Tibial artery (tissue), 4 donors: ENCODE measurements around the gene IL4R.

Experiments
- DNase-seq, 2 donors: peaks; one replicate each; pipeline ENCODE4 v3.0.0-alpha.2; 2019
- H3K27ac ChIP-seq, 2 donors: fragments of 200-600 bp; sonication (generic) in 1 of 2; 1 replicate in 1 of 2; 2 replicates in 1 of 2; pipeline ENCODE4 v1.5.1; 2018 to 2019; ENCODE audit warnings: mild to moderate bottlenecking in 1 of 2
- H3K27me3 ChIP-seq, 2 donors: fragments of 200-600 bp; sonication (generic) in 1 of 2; one replicate each; pipeline versions ENCODE4 v1.5.1 to v1.6.0; 2016 to 2019
- H3K36me3 ChIP-seq, 3 donors: fragments of 200-600 bp; sonication (generic) in 2 of 3; one replicate each; pipeline ENCODE4 v1.5.1; 2016 to 2019; ENCODE audit warnings: mild to moderate bottlenecking in 2 of 3
- H3K4me1 ChIP-seq, 4 donors: fragments of 200-600 bp; sonication (generic) in 2 of 4; 1 replicate in 3 of 4; 2 replicates in 1 of 4; pipeline ENCODE4 v1.5.1; 2016 to 2019
- H3K4me3 ChIP-seq, 2 donors: fragments of 200-600 bp; sonication (generic) in 1 of 2; 1 replicate in 1 of 2; 2 replicates in 1 of 2; pipeline ENCODE4 v1.5.1; 2018 to 2019; ENCODE audit warnings: mild to moderate bottlenecking in 2 of 2
- H3K9me3 ChIP-seq, 3 donors: fragments of 200-600 bp; sonication (generic) in 1 of 3; one replicate each; pipeline ENCODE4 v1.5.1; 2016 to 2019
- intact Hi-C: fragments of 100-400 bp; cut with DNase I; formaldehyde crosslinking; loops from one replicate; pipeline ENCODE4 v1.15.0; 2023; ENCODE audit warnings: low total_unique reads
- TF ChIP-seq, protein P1 (sequence below), 2 experiments: fragments of 200-600 bp in 1 of 2; fragments of 450-650 bp in 1 of 2; IDR thresholded peaks; one replicate each; pipeline ENCODE4 v1.5.1; 2017 to 2019; ENCODE audit warnings: antibody characterized with exemption in 2 of 2, mild to moderate bottlenecking in 1 of 2, moderate library complexity in 1 of 2

Gene IL4R

DNA sequence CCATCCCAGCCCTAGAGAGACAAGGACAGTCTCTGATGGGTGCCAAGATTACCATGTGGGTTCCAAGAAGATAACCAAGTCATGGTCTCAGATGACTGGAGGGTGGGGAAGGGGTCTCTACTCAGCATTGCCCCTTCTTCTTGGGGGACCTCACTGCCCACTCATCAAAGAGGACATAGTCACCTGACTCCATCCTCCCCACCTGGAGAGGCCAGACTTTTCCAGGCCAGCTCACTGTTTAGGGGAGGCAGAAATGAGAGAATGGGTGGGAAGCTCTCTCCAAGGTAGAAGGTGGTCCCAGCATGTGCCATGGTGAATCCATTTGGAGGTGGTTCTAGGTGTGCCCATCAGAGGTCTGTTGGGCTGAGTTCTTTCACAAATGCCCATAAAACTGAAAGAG is 67.5 kb downstream of the IL4R start:
- peak in 1 of 2 donors; percentile 16 for DNase-seq
- no peak overlapping the region for H3K27ac ChIP-seq
- H3K9me3 ChIP-seq = peaks cover 0 to 27% (median 6%) of the 10 kb centered on the region in 3 donors
- intact Hi-C loops = no loop called here
- H3K4me3 ChIP-seq = no peak overlapping the region
- peaks cover 0 to 17% of the 10 kb centered on the region in 2 donors for H3K27me3 ChIP-seq
- no peaks in the 10 kb centered on the region for H3K4me1 ChIP-seq
- H3K36me3 ChIP-seq = no peaks in the 10 kb centered on the region
- TF ChIP-seq, protein P1, sequence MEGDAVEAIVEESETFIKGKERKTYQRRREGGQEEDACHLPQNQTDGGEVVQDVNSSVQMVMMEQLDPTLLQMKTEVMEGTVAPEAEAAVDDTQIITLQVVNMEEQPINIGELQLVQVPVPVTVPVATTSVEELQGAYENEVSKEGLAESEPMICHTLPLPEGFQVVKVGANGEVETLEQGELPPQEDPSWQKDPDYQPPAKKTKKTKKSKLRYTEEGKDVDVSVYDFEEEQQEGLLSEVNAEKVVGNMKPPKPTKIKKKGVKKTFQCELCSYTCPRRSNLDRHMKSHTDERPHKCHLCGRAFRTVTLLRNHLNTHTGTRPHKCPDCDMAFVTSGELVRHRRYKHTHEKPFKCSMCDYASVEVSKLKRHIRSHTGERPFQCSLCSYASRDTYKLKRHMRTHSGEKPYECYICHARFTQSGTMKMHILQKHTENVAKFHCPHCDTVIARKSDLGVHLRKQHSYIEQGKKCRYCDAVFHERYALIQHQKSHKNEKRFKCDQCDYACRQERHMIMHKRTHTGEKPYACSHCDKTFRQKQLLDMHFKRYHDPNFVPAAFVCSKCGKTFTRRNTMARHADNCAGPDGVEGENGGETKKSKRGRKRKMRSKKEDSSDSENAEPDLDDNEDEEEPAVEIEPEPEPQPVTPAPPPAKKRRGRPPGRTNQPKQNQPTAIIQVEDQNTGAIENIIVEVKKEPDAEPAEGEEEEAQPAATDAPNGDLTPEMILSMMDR (IDR thresholded peaks at IDR 0.05) = no peak

DNA sequence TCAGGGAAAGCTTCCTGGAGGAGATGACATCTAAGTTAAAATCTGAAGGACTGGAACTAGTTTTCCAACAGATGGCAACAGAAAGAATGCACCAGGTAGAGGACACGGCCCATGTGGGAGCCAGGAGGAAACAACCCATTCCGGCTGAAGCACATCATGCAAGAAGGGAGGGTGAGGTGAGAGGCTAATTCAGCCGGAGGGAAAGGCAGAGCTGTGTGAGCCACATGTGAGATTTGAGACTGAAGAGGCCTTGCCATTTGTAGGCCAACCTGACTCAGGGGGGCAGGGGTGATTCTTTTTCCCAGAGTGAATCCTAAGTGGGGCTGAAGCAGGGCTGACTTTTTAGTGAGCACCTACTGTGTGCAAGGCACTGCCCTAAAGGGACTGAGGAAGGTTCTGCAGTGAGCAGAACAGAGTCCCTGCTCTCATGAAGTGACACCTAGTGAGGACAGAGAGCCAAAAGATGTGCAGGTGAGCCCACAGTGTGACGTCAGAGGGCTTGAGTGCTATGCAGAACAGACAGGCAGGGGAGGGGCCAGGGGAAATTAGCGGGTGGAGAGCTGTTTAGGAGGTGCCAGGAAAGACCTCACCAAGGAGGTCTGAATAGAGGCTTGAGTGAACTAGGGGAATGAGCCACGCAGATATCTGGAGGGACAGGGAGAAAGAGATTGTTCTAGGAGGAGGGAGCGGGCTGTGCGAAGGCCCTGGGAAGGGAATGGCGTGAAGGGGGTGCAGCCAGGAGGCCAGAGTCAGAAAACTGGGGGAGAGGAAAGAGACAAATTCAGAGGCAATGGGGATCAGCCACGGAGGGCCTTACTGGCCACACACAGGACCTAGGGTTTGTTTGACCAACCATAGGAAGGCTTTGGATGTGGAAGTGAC is 68.4 kb downstream of the IL4R start:
- Histone ChIP-seq H3K27ac (no peak overlapping the region), H3K4me1 (no peaks in the 10 kb centered on the region)
- intact Hi-C loops = no loop called here

DNA sequence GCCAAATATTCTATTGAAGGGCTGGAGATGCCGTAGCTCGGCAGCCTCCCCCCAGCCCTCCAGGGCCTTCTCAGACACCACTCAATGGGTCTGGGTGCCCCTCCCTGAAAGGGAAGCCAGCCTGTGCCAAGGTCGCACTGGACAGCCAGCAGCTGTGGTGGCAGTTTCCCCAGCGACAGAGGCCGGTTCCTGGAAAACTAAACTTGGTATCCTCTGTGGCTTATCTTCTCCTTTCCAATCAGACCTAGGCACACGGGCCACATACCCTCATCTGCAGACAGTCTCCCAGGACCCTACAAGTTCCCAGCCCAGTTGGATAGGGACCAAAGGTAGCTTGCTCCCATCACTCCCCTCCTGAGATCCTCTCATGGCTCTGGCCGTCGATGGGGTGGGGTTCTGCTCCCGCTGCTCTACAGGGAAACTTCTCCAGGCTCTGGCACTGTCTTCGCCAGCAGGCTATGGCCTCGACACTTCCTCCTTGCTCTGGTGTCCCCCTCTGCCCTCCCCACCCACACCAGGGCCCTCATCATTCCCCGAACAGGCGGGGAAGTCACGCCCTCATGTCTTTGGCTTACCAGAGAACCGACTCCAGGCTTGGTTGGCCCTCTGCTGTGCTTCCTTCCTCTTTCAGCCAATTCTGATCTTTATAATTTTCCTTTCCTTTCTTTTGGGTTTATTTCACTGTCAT is 69.9 kb downstream of the IL4R start:
- H3K4me1 ChIP-seq = no peaks in the 10 kb centered on the region
- peaks cover 0 to 27% (median 6%) of the 10 kb centered on the region in 3 donors for H3K9me3 ChIP-seq
- no peaks in the 10 kb centered on the region for H3K36me3 ChIP-seq
- peak; percentile 68 to 72 for DNase-seq
- TF ChIP-seq, protein P1 (IDR thresholded peaks at IDR 0.05) = no peak
- H3K27ac ChIP-seq = no peak overlapping the region
- peaks cover 0 to 17% of the 10 kb centered on the region in 2 donors for H3K27me3 ChIP-seq
- H3K4me3 ChIP-seq = no peak overlapping the region
- intact Hi-C loops = no loop called here

More for the DNA sequence above, 68.4 kb downstream of the IL4R start:
- TF ChIP-seq, protein P1 (IDR thresholded peaks at IDR 0.05) = no peak
- Histone ChIP-seq H3K27me3 (peaks cover 0 to 17% of the 10 kb centered on the region in 2 donors), H3K4me3 (no peak overlapping the region), H3K36me3 (no peaks in the 10 kb centered on the region), H3K9me3 (peaks cover 0 to 27% (median 6%) of the 10 kb centered on the region in 3 donors)
- DNase-seq = peak in 1 of 2 donors; percentile 43

DNA sequence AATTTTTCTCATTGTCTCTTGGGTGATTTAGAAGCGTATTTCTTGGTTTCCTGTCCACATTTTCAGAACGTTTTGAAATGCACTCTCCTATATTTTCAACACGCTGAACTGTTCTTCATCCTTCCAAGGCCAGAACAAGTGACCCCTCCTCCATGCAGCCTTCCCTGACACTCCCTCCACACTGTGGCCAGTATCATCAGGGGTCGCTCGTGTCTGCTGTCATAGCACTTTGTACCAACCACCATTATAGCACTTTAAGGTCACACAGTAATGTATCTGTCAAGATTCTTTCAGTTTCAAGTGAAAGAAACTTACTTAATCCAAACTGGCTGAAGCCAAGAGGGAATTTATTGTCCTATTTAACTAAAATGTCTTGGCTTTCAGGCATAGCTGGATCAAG is 70.7 kb downstream of the IL4R start:
- intact Hi-C loops = no loop called here
- no peaks in the 10 kb centered on the region for H3K36me3 ChIP-seq
- H3K4me1 ChIP-seq = no peaks in the 10 kb centered on the region
- H3K27ac ChIP-seq = no peak overlapping the region
- H3K27me3 ChIP-seq = peaks cover 0 to 20% of the 10 kb centered on the region in 2 donors
- peaks cover 0 to 27% (median 6%) of the 10 kb centered on the region in 3 donors for H3K9me3 ChIP-seq
- TF ChIP-seq, protein P1 (IDR thresholded peaks at IDR 0.05) = no peak
- no peak for DNase-seq
- H3K4me3 ChIP-seq = no peak overlapping the region

DNA sequence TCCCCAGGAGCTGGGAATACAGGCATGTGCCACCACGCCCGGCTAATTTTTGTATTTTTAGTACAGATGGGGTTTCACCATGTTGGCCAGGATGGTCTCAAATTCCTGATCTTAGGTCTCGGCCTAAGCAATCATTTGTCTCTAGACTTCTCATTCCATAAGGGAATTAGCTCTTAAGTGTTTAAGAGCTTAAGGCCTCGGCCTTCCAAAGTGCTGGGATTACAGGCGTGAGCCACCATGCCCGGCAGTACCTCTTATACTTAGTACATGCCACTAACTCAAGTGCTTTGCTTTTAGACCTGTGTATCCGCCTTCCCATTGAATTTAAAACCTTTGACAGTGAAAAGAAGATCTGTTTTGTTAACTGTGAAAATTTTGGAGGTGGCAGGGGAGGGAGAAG is 71.6 kb downstream of the IL4R start:
- intact Hi-C loops = no loop called here
- H3K36me3 ChIP-seq = no peaks in the 10 kb centered on the region
- DNase-seq = peak in 1 of 2 donors; percentile 9
- TF ChIP-seq, protein P1 (IDR thresholded peaks at IDR 0.05) = no peak
- H3K4me3 ChIP-seq = no peak overlapping the region
- peaks cover 0 to 20% of the 10 kb centered on the region in 2 donors for H3K27me3 ChIP-seq
- no peaks in the 10 kb centered on the region for H3K4me1 ChIP-seq
- H3K27ac ChIP-seq = no peak overlapping the region
- peaks cover 0 to 27% (median 6%) of the 10 kb centered on the region in 3 donors for H3K9me3 ChIP-seq
